DMS153 (cell line): ENCODE measurements around the gene REC8.

ENCODE experiments used
- DNase-seq: peaks from one replicate; lab custom pipeline; 2025; lab: John Stamatoyannopoulos, UW

REC8 gene

GRCh38 chr14:24138396-24139271, 33.2 kb upstream of the REC8 start:
- no peak for DNase-seq

- peak; percentile 12 for DNase-seq
Measured at GRCh38 chr14:24139272-24139934, 32.5 kb upstream of the REC8 start.

- peak; percentile 99 for DNase-seq
Measured at GRCh38 chr14:24141097-24141880, 30.6 kb upstream of the REC8 start, which contains the start of gene EMC9. Gene EMC9 (minus strand): TSS chr14:24141591. CDS start chr14:24141304, 287 bp downstream.

GRCh38 chr14:24143511-24143910, 28.4 kb upstream of the REC8 start:
- no peak for DNase-seq

- no peak for DNase-seq
Measured at GRCh38 chr14:24144451-24144850, 27.4 kb upstream of the REC8 start.

- DNase-seq = no peak
Measured at GRCh38 chr14:24145219-24145618, 26.7 kb upstream of the REC8 start.

- DNase-seq = no peak
Measured at GRCh38 chr14:24145690-24146452, 26.0 kb upstream of the REC8 start.

GRCh38 chr14:24146453-24146977, 25.4 kb upstream of the REC8 start, which contains the start of gene PSME2:
Gene PSME2 (minus strand): TSS chr14:24146610. CDS start chr14:24146581, 29 bp downstream.
- peak; percentile 93 for DNase-seq

GRCh38 chr14:24146978-24147760, 24.7 kb upstream of the REC8 start, which contains the start of gene RNF31:
Gene RNF31 (plus strand): TSS chr14:24147498. CDS start chr14:24147699, 201 bp downstream.
- peak; percentile 97 for DNase-seq

GRCh38 chr14:24147761-24148428, 24.0 kb upstream of the REC8 start:
- no peak for DNase-seq

GRCh38 chr14:24149302-24149969, 22.4 kb upstream of the REC8 start:
- no peak for DNase-seq

- DNase-seq = no peak
Measured at GRCh38 chr14:24150061-24150460, 21.8 kb upstream of the REC8 start.

- no peak for DNase-seq
Measured at GRCh38 chr14:24150567-24150966, 21.3 kb upstream of the REC8 start.

- no peak for DNase-seq
Measured at GRCh38 chr14:24150993-24151392, 20.9 kb upstream of the REC8 start.

- no peak for DNase-seq
Measured at GRCh38 chr14:24151404-24152080, 20.3 kb upstream of the REC8 start.

- no peak for DNase-seq
Measured at GRCh38 chr14:24155100-24155499, 16.8 kb upstream of the REC8 start.

- DNase-seq = no peak
Measured at GRCh38 chr14:24156840-24157239, 15.0 kb upstream of the REC8 start.

- DNase-seq = no peak
Measured at GRCh38 chr14:24157331-24157730, 14.5 kb upstream of the REC8 start.
